ENCODE data around the gene ABHD6.

DNA sequence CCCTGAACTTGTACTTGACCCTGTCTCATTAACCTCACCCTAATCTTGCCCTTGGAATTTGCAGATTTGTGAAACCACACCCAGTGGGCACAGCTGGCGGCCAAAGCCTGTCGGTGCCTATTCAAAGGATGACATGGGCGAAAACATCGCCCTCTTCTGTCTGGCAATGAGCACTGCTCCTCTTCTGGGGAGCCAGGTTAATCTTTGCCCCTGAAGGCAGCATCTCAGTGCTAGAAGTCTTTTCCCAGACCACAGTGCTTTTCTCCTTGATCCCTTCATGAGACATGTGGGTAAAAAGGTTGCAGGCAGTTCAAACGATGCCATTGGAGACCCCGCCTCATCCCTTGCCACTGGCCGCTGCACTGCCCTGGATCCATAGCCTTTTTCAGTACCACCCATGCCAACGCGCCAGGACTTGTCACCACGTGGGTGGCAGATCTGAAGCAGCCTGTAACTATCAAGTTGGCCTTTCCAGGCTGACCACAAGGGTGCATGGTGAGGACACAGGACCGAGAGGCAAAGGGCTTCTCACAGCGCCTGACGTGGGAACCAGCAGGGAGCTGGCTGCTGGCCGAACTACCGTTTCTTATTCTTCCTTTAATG, 20.3 kb upstream of the ABHD6 start:
- TF ChIP-seq, protein P1, sequence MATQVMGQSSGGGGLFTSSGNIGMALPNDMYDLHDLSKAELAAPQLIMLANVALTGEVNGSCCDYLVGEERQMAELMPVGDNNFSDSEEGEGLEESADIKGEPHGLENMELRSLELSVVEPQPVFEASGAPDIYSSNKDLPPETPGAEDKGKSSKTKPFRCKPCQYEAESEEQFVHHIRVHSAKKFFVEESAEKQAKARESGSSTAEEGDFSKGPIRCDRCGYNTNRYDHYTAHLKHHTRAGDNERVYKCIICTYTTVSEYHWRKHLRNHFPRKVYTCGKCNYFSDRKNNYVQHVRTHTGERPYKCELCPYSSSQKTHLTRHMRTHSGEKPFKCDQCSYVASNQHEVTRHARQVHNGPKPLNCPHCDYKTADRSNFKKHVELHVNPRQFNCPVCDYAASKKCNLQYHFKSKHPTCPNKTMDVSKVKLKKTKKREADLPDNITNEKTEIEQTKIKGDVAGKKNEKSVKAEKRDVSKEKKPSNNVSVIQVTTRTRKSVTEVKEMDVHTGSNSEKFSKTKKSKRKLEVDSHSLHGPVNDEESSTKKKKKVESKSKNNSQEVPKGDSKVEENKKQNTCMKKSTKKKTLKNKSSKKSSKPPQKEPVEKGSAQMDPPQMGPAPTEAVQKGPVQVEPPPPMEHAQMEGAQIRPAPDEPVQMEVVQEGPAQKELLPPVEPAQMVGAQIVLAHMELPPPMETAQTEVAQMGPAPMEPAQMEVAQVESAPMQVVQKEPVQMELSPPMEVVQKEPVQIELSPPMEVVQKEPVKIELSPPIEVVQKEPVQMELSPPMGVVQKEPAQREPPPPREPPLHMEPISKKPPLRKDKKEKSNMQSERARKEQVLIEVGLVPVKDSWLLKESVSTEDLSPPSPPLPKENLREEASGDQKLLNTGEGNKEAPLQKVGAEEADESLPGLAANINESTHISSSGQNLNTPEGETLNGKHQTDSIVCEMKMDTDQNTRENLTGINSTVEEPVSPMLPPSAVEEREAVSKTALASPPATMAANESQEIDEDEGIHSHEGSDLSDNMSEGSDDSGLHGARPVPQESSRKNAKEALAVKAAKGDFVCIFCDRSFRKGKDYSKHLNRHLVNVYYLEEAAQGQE (IDR thresholded peaks at IDR 0.05; ENCODE audit: insufficient replicate concordance, low read depth), result no peak
- TF ChIP-seq, protein P2, sequence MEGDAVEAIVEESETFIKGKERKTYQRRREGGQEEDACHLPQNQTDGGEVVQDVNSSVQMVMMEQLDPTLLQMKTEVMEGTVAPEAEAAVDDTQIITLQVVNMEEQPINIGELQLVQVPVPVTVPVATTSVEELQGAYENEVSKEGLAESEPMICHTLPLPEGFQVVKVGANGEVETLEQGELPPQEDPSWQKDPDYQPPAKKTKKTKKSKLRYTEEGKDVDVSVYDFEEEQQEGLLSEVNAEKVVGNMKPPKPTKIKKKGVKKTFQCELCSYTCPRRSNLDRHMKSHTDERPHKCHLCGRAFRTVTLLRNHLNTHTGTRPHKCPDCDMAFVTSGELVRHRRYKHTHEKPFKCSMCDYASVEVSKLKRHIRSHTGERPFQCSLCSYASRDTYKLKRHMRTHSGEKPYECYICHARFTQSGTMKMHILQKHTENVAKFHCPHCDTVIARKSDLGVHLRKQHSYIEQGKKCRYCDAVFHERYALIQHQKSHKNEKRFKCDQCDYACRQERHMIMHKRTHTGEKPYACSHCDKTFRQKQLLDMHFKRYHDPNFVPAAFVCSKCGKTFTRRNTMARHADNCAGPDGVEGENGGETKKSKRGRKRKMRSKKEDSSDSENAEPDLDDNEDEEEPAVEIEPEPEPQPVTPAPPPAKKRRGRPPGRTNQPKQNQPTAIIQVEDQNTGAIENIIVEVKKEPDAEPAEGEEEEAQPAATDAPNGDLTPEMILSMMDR (IDR thresholded peaks at IDR 0.05; ENCODE audit: insufficient read depth, low read length), result peak; percentile 90
- TF ChIP-seq GABPA (IDR thresholded peaks at IDR 0.05; ENCODE audit: low read depth) (no peak), POLR2AphosphoS5 (IDR thresholded peaks at IDR 0.05; ENCODE audit: low read depth) (no peak), SPI1 (IDR thresholded peaks at IDR 0.05; ENCODE audit: borderline replicate concordance, low read depth) (no peak)
